Adipocyte (in vitro differentiated cells): ENCODE data around the gene ANKRD13D.

Source experiments
- DNase-seq: peaks from one replicate; pipeline ENCODE4 v3.0.0-alpha.2; 2015; ENCODE audit warnings: low read depth
- H3K27me3 ChIP-seq: replicated peaks from 2 replicates; pipeline ENCODE4 v1.7.0; 2013; ENCODE audit warnings: mild to moderate bottlenecking, low read length, moderate library complexity; ENCODE audit not compliant: control insufficient read depth, insufficient read depth
- H3K36me3 ChIP-seq: 2 replicates; pipeline ENCODE4 v1.7.0; 2013; ENCODE audit warnings: low read length, mild to moderate bottlenecking, moderate library complexity; ENCODE audit not compliant: control insufficient read depth, insufficient read depth, severe bottlenecking
- H3K4me1 ChIP-seq: 2 replicates; pipeline ENCODE4 v1.7.0; 2013; ENCODE audit warnings: mild to moderate bottlenecking, low read length, moderate library complexity; ENCODE audit not compliant: control insufficient read depth, insufficient read depth
- H3K4me3 ChIP-seq: 2 replicates; pipeline ENCODE4 v1.7.0; 2013; ENCODE audit warnings: mild to moderate bottlenecking, low read length, moderate library complexity
- H3K9ac ChIP-seq: 2 replicates; pipeline ENCODE4 v1.7.0; 2013; ENCODE audit warnings: mild to moderate bottlenecking, low read length, moderate library complexity
- H3K9me3 ChIP-seq: 2 replicates; pipeline ENCODE4 v1.7.0; 2013; ENCODE audit warnings: mild to moderate bottlenecking, low read length, moderate library complexity; ENCODE audit not compliant: control insufficient read depth

The ANKRD13D gene

DNA sequence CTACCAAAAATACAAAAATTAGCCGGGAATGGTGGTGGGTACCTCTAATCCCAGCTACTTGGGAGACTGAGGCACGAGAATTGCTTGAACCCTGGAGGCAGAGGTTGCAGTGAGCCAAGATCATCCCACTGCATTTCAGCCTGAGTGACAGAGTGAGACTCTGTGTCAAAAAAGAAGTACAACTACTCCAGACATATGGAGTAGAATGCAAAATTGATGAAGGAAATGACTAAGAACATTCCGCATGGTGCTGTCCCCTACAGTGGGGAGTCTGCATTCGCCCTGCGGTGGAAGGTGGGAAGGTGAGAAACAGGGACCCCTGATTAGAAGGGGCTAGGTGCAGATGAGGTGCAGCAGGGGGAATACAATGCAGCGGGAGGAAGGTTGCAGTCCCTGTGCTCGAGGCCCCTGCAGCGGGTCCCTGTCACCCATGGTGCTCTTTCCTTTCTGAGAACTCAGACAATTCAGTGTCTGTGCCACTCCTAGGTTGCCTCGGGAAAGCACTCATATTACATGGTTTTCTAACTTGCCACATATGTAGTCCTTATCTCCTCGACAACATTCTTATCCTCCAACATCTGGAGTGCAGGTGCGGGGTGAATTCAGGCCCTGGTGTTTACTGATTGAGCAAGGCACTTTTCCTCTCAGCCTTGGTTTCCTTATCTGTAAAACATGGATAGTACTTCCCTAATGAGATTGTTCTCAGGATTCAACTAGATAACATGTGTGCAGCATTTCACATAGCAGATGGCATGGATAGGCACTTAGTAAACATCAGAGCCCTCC lies 59.1 kb downstream of the ANKRD13D start:
- Histone ChIP-seq H3K4me3 (no peak overlapping the region), H3K4me1 (peaks cover 40% of the 10 kb centered on the region), H3K9ac (no peak overlapping the region), H3K36me3 (no peaks in the 10 kb centered on the region), H3K27me3 (no peaks in the 10 kb centered on the region), H3K9me3 (no peaks in the 10 kb centered on the region)
- DNase-seq: peak; percentile 27

DNA sequence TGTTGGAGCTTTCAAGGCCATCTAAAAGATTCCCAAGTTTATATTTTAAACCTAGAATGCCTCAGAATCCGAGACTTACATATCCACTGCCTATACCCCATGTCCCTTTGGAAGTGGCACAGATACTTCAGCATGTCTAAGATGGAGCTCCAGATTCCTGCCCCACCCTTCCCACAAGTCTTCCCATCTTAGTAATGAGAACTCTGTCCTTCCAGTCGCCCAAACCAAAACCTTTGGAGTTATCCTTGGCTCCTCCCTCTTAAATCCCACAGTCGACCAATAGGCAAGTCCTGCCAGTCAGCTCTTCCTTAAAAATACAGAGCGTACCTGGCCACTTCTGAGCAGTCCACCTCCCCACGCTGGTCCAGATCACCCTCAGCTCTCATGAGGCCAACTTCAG lies 59.9 kb downstream of the ANKRD13D start:
- Histone ChIP-seq H3K27me3 (no peaks in the 10 kb centered on the region), H3K4me3 (no peak overlapping the region), H3K4me1 (peaks cover 44% of the 10 kb centered on the region), H3K36me3 (no peaks in the 10 kb centered on the region), H3K9me3 (no peaks in the 10 kb centered on the region), H3K9ac (no peak overlapping the region)
- DNase-seq: no peak

DNA sequence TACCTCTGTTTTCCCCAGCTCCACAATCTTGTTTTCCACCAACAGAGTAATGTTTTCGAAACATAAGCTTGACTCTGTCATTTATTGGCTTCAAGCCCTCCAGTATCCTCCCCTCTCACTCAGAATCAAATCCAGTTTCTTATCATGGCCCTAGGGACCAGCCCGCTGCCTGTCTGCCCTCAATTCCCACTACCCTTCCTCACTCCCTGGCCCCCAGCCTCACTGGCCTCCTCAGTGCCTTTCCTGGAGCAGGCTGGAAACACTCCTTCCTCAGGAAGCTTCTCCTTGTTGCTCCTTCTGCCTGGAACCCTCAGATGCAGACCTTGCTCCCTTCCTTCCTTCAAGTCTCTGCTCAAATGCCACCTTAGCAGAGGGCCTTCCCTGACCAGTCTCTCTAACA lies 60.4 kb downstream of the ANKRD13D start:
- Histone ChIP-seq H3K4me3 (no peak overlapping the region), H3K27me3 (no peaks in the 10 kb centered on the region), H3K9me3 (no peaks in the 10 kb centered on the region), H3K36me3 (no peaks in the 10 kb centered on the region), H3K9ac (no peak overlapping the region), H3K4me1 (peaks cover 48% of the 10 kb centered on the region)
- DNase-seq: no peak

DNA sequence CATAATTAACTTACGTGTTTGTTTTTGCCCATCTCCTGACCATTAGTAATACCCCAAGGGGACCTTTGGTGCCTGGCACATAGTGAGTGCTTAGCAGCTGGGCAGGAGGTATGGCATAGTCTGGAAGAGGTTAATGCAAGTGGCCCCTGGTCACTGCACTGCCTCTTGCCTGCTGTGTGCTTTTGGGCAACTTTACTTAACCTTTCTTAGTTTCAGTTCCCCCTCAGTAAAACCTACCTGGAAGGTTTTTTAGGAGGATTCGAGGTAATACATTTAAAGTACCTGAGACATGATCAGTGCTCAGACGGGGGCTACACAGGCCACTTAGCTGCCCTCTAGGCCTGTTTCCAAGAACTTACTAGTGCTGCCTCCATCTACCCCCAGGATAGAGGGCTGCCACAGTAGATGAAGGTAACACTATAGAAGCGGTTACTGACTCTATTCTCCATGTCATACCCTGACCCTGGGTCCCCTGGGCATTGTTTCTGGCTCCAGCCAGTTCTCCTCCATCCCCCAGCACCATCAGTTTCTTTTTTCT lies 60.9 kb downstream of the ANKRD13D start:
- Histone ChIP-seq H3K9me3 (no peaks in the 10 kb centered on the region), H3K27me3 (no peaks in the 10 kb centered on the region), H3K4me3 (no peak overlapping the region), H3K36me3 (no peaks in the 10 kb centered on the region), H3K4me1 (peaks cover 53% of the 10 kb centered on the region), H3K9ac (no peak overlapping the region)
- no peak for DNase-seq

DNA sequence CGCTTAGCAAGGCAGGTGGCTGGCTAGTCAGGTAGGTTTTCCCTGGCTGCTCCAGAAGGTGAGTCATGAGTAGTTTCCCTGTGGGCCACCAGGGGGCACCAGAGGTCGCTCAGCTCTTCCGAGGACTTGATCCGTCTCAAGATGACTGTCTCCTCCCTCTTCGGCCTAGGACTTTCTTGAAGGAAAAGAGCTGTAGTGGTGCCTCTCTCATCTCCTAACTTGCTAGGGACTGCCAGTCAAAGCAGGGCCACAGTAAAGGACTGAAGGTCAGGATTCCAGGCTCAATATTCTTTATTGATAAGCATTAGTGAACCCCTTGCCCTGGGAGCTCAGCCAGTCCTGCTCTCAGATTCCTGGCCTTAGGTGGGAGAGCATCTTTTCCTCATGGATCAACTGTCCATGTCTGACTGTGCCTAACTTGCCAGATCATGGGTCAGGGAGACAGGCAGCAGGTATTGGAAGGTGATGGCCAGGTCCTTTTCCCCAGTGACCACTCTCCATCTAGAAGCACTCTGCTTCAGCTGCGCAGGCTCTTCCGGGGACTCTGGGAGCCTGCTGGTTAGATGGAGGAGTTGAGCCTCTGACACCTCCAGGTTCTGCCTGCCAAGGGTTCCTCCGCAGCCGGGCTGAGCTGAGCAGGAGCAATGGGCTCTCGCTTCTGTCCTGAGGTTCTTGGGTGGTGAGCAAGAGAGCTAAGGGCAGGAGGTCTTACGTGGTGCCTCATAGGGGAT lies 62.3 kb downstream of the ANKRD13D start:
- no peaks in the 10 kb centered on the region for H3K9me3 ChIP-seq
- H3K4me1 ChIP-seq: peaks cover 62% of the 10 kb centered on the region
- DNase-seq: peak; percentile 89
- peak overlapping the region; percentile 57 for H3K9ac ChIP-seq
- H3K36me3 ChIP-seq: no peaks in the 10 kb centered on the region
- H3K4me3 ChIP-seq: no peak overlapping the region
- no peaks in the 10 kb centered on the region for H3K27me3 ChIP-seq
